ENCODE measurements around the gene STAG1. TPM values are rescaled to one million over a fixed set of nuclear protein-coding genes. Genes with fewer than 3 reads are reported as not detected.

Gene STAG1
- total RNA-seq, 1 experiment from 2014 or later = 31.6 TPM

DNA sequence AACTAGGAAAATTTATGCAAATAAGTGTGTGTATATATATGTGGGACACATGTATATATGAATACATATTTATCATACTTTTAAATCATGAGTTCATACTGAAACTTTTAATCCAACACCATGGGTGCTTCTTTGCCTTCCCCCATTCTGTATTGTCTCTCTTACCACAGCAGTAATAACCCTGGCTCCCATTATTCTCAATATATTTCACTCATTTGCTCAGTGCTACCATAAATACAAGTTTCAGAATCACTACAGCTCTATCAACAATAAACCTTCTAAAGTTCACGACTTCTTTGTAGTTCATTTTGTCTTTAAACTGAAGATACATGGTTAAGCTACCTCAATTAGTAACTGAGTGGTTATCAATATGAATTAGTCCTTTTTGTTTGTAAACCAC lies 419.9 kb downstream of the STAG1 start:
- no peak for DNase-seq (ENCODE audit: low read depth)

DNA sequence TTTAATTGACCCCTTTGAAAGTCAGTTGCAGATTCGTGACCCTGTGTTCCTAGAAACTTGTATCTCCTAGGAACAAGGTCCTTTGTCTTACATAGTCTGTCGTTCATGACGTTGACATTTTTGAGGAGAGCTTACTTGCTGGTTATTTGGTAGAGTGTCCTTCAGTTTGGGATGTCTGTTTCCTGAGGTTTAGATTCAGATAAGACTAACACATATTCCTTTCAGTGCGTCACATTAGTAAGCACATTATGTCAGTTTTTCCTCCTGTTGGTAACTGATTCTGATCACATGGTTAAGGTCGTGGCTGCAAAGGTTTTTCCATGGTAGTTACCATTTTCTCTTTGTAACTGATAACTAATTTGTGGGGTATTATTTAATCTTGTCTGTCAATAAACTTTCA lies 421.3 kb downstream of the STAG1 start:
- no peak for DNase-seq (ENCODE audit: low read depth)

DNA sequence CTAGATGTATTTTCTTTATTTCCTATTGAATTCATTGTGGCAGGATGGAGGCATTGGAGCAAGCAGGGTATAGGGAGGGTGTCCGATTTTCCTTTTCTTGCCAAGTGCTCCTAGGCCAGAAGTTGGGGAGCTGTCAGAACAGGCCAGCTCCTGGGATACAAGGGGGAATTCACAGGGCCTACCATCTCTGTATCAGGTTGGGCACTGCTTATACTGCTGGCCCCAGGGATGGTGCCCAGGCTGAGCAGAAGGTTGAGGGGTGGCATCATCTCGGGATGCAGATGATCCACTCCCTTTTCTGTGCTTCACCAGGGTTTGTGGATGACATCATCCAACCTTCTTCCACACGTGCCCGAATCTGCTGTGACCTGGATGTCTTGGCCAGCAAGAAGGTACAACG lies 422.6 kb downstream of the STAG1 start:
- no peak for DNase-seq (ENCODE audit: low read depth)

DNA sequence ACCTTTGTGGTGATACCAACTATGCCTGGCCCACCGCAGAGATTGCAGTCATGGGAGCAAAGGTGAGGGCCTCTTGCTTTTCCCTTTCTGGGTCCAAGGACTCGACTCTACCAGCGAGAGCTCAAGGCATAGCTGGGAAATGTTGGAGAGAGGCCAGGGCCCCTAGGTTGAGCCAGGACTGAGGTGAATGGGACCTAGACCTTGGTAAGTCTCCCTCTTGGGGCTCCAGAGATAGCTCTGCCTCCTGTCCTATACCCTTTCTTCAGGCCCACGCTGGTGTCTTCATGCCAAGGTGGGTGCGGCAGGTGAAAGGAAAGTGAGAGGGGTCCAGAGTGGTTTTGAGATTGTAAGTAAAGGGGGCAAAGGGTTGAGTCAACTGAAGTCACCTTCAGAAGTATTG lies 424.5 kb downstream of the STAG1 start:
- no peak for DNase-seq (ENCODE audit: low read depth)

DNA sequence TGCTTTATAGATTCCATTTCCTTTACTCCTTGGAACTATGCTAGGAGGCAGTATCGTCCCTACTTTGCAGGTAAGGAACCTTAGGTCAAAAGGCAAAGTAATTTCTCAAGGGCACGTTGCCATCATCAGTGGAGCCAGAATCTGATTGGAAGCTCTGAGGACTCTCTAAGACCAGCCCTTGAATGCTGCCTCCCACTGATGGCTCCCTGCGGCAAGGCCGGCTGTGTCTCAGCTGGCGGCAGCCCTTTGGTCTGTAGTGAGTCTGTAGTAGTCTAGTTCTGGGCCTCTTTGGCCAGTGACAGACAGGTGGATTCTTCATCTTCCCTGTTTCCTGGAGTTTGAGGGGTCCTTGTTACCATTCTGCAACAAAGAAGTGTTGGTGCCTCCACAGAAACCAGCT lies 425.9 kb downstream of the STAG1 start:
- no peak for DNase-seq (ENCODE audit: low read depth)

DNA sequence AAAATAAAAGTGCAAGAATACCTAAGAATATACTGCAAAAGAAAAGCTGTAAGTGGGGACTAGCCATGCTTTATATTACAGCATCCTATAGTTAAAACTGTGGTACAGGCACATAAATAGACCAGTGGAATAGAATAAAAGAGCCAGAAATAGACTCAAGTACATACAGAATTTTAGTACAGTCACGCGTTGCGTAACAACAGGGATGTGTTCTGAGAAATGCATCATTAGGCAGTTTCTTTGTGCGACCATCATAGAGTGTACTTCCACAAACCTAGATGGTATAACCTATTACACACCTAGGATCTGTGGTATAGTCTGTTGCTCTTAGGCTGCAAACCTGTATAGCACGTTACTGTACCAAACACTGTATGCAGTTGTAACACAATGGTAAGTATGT lies 440.2 kb downstream of the STAG1 start:
- DNase-seq (ENCODE audit: low read depth) = no peak

DNA sequence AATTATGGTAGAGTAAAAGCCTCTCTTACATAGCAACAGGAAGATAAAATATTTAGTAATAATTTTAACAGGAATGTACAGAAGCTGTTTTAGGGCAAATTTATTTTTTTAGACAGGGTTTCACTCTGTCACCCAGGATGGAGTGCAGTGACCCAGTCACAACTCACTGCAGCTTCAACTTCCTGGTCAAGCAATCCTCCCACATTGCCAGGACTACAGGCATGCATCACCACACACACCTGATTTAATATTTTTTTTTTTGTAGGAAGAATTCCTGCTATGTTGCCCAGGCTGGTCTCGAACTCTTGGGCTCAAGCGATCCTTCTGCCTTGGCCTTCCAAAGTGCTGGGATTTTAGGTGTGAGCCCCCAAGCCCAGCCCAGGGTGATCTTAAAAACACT lies 440.9 kb downstream of the STAG1 start:
- DNase-seq (ENCODE audit: low read depth) = no peak

DNA sequence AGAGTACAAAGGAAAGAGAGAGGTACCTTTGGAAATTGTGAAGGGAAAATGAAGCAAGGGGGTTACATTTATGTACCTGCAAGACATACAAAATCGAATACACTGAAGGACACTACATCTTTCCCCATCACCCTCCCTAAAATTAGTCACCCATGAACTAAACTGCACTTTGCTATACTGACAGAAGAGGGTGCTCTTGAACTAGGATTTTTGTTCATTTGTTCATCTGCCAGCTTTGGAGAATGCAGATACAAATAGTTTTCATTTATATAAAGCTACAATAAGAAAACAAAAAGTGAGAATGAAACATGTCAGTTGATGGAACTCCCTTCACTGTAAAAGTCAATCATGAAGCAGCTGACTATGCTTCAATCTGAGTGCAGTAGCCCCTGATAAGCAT lies 446.3 kb downstream of the STAG1 start:
- no peak for DNase-seq (ENCODE audit: low read depth)

DNA sequence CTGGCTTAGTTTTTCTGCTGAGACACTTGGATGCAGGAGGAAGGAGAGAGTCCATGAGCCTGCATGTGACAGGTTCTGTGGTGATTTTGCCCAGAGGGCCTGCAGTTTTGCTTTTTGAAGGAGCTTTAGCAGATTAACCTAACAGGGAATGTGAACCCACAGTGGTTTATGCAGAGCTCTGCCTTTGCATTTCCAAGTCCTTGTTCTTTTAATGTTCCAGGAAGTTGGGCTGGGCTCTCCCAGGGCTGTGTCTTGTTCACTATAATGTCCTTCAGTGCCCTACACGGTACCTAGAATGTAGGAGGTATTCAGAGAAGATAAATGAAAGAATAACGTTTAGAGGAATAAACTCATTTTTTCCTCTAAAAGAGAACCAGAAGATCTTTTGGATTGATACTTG lies 451.7 kb downstream of the STAG1 start:
- no peak for DNase-seq (ENCODE audit: low read depth)

DNA sequence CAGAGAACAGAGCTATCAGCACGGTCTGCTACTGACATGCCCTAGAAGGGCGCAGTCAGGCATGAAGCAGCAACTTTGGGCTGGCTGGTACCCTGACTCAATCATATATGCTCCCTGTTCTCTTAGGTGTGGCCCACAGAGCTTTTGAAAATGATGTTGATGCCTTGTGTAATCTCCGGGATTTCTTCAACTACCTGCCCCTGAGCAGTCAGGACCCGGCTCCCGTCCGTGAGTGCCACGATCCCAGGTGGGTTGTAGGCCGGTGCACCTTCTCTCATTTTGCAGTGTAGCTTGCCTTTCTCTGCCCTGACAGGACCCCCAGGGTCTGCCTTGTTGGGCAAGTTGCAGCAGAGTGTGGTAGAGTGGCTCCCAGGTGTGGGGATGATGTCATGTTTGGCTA lies 454.4 kb downstream of the STAG1 start:
- DNase-seq (ENCODE audit: low read depth) = no peak

DNA sequence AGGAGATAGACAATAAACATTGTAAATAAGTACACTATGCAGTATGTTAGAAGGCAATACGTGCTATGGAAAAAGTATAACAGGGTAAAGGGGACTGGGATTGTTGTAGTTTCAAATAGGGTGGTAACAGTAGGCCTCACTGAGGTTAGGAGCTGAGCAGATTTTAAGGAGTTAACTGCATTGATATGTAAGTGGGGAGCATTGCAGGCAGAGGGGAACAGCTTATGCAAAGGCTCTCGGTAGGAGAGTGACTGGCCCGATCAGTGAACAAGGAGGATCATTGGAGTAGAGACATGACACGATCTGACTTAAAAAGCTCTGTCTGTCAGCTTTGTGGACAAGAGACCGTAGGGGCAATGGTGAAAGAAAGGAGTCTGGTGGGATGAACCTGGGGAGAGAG lies 455.2 kb downstream of the STAG1 start:
- no peak for DNase-seq (ENCODE audit: low read depth)

DNA sequence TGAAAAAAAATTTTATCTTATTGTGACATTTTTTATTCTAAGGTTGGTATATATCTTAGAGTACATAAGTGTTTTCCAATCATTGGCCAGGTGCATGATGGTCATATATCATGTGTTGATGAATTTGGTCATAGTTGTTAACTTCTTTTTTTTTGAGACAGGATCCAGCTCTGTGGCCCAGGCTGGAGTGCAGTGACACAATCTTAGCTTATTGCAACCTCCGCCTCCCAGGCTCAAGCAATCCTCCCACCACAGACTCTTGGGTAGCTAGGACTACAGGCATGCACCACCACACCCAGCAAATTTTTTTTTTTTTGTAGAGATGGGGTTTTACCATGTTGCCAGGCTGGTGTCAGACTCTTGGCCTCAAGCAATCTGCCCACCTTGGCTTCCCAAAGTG lies 458.0 kb downstream of the STAG1 start:
- no peak for DNase-seq (ENCODE audit: low read depth)

DNA sequence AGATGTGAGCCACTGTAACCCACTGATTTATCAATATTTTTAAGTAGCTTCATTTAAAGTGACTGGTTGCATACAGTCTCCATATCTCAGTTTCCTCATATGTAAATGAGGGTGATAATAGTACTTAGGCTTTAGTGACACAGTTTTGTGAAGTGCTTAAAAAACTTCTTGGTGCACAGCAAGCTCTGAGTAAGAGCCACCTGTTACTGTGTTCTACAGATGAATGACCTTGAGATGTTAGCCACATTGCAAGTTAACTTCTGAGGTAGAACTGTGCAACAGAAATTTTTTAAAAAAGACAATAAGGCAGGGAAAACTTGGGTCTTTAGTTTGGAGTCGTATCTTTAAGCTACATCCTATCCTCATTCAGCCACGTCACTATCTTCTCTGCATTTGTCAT lies 458.9 kb downstream of the STAG1 start:
- DNase-seq (ENCODE audit: low read depth) = no peak

DNA sequence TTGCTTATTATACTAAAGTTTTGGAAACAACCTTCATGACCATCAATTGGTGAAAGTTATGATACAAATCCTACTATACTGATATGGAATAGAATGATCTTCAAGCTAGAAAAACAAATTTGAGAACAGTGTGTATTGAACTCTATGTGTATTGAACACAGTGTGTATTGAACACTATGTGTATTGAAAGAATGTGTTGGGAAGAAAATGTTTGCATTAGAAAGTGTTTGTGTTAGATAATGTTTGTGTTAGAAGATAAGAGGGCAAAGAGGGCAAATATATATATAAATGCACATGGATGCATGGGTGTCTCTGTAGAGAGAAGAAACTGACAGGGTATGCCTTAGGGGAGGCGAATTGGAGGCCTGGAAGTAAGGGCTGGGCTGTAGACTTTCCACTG lies 459.7 kb downstream of the STAG1 start:
- no peak for DNase-seq (ENCODE audit: low read depth)

DNA sequence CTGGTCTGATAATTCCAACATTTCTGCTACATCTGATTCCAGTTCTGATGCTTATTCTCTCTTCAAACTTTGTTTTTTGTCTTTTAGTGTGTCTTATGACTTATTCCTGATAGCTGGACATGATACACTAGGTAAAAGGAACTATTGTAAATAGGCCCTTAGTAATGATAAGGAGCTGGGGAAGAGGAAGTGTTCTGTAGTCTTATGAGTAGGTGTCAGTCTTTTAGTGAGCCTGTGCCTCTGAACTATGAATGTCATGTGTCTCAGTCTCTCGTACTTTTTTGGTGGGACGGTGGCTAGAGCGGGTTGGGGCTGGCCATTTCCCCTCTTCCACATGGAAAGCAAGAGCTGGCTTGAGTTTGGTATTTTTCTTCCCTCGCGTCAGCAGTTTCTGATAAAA lies 460.9 kb downstream of the STAG1 start:
- DNase-seq (ENCODE audit: low read depth) = no peak

Other genes with a start within 250 kb of the STAG1 start
- gene SLC35G2, start 66.7 kb upstream of the STAG1 start, total RNA-seq (2014; rRNA removed; shearing (Covaris generic)) = 54.6 and 62.8 TPM in 2 replicates
- 75.3 and 77.8 TPM in 2 replicates for gene NCK1, start 109.8 kb upstream of the STAG1 start, total RNA-seq (2014; rRNA removed; shearing (Covaris generic))
- 1.7 and 2.4 TPM in 2 replicates for gene IL20RB, start 205.6 kb upstream of the STAG1 start, total RNA-seq (2014; rRNA removed; shearing (Covaris generic))

Data from M059J (cell line).